ENCODE results near the gene DHRS7. TPM values are rescaled to one million over a fixed set of nuclear protein-coding genes. Genes with fewer than 3 reads are reported as not detected.

The DHRS7 gene
- polyA plus RNA-seq, 2 of the 4 experiments (the other 2 are of a cell fraction) = 75.4 to 97.5 TPM

GRCh38 chr14:60163693-60164092, 1.5 kb downstream of the DHRS7 start:
- ChIA-PET POLR2A (interaction anchor here (2.2 to 2.4 kb wide), 2 partner anchors 71 to 198 kb away, joined by 13 to 15 read pairs; partner anchors contain the start of gene PCNX4), CTCF (interaction anchor here (0.6 to 2.6 kb wide), 9 partner anchors 10 to 542 kb away, joined by 3 to 44 read pairs (median 5); no protein-coding TSS in a partner anchor)
- ATAC-seq (no peak), FAIRE-seq (no peak), DNase-seq (ENCODE audit: low read depth in 1 of 2, low spot score in 1 of 2) (no peak)
- Histone ChIP-seq H3K27ac (no peak overlapping the region), H3K4me1 (peaks cover 17% of the 10 kb centered on the region; the same call in 2 of the 3 replicates), H3K4me3 (peak overlapping the region; percentile 83; the same call in 1 of the 3 replicates), H3K4me2 (peak overlapping the region; percentile 70), H3K9me3 (no peaks in the 10 kb centered on the region)
- TF ChIP-seq HMGXB4 (CRISPR knock-in tag; IDR thresholded peaks at IDR 0.05; ENCODE audit: borderline replicate concordance) = no peak
- no peak for TF ChIP-seq TFCP2L1 (CRISPR knock-in tag; IDR thresholded peaks at IDR 0.05)
- no peak for TF ChIP-seq CTCF (IDR thresholded peaks at IDR 0.05)
- no peak for TF ChIP-seq SMC3 (IDR thresholded peaks at IDR 0.05)
- TF ChIP-seq CEBPB (IDR thresholded peaks at IDR 0.05) = no peak
- no peak for TF ChIP-seq FOXS1 (CRISPR knock-in tag; IDR thresholded peaks at IDR 0.05)
- TF ChIP-seq FOSB (CRISPR knock-in tag; IDR thresholded peaks at IDR 0.05) = no peak
- TF ChIP-seq HOXB13 (CRISPR knock-in tag; IDR thresholded peaks at IDR 0.05; ENCODE audit: low read depth) = no peak
- TF ChIP-seq CBX8 (IDR thresholded peaks at IDR 0.05) = no peak
- no peak for TF ChIP-seq ZNF302 (CRISPR knock-in tag; IDR thresholded peaks at IDR 0.05)
- no peak for TF ChIP-seq ELK1 (IDR thresholded peaks at IDR 0.05; ENCODE audit: low read depth, low read length)
- TF ChIP-seq SREBF2 (IDR thresholded peaks at IDR 0.05) = no peak
- no peak for TF ChIP-seq POLR2AphosphoS2 (conservative IDR thresholded peaks at IDR 0.05; ENCODE audit: low read length)
- no peak for TF ChIP-seq EP300 (IDR thresholded peaks at IDR 0.05)
- TF ChIP-seq RFX5 (IDR thresholded peaks at IDR 0.05) = no peak
- no peak for TF ChIP-seq KDM5A (IDR thresholded peaks at IDR 0.05)
- TF ChIP-seq NFE2L2 (conservative IDR thresholded peaks at IDR 0.05; ENCODE audit: low read length) = no peak
- TF ChIP-seq CBX2 (IDR thresholded peaks at IDR 0.05; ENCODE audit: borderline replicate concordance, low read depth) = no peak
- TF ChIP-seq NPAS2 (CRISPR knock-in tag; IDR thresholded peaks at IDR 0.05; ENCODE audit: borderline replicate concordance) = no peak
- 85% methylated on average over 6 of the region's 6 CpGs for WGBS (ENCODE audit: missing lambda C conversion rate)

GRCh38 chr14:60161196-60162107, 3.7 kb downstream of the DHRS7 start:
- peaks cover 17% of the 10 kb centered on the region; the same call in 2 of the 3 replicates for H3K4me1 ChIP-seq
- H3K27ac ChIP-seq = no peak overlapping the region
- no peak for ATAC-seq
- CTCF ChIA-PET = interaction anchor here (1.0 to 1.9 kb wide), 4 partner anchors 7 to 196 kb away, joined by 3 to 6 read pairs (median 4); no protein-coding TSS in a partner anchor
- WGBS (ENCODE audit: missing lambda C conversion rate) = 95% methylated on average over 2 of the region's 2 CpGs
- DNase-seq (ENCODE audit: low read depth in 1 of 2, low spot score in 1 of 2) = no peak
- POLR2A ChIA-PET = interaction anchor here (1.8 kb wide), 1 partner anchor 69 kb away, joined by 4 read pairs; the partner anchor contains the start of gene PCNX4
- no peaks in the 10 kb centered on the region for H3K9me3 ChIP-seq
- H3K4me3 ChIP-seq = no peak overlapping the region
- no peak for FAIRE-seq
- no peak overlapping the region for H3K4me2 ChIP-seq
- TF ChIP-seq MAX (IDR thresholded peaks at IDR 0.05) (no peak), FOXS1 (CRISPR knock-in tag; IDR thresholded peaks at IDR 0.05) (no peak), POLR2A (IDR thresholded peaks at IDR 0.05; ENCODE audit: low read length) (no peak), USF2 (IDR thresholded peaks at IDR 0.05) (no peak), CTCF (IDR thresholded peaks at IDR 0.05) (no peak), PBX3 (IDR thresholded peaks at IDR 0.05) (no peak), RAD21 (conservative IDR thresholded peaks at IDR 0.05 in 1 of 2, IDR thresholded peaks at IDR 0.05 in 1 of 2) (no peak), RNF2 (IDR thresholded peaks at IDR 0.05; ENCODE audit: borderline replicate concordance, low read depth) (no peak), CHD4 (IDR thresholded peaks at IDR 0.05; ENCODE audit: borderline replicate concordance) (no peak), RARB (CRISPR knock-in tag; IDR thresholded peaks at IDR 0.05) (no peak), KDM5A (IDR thresholded peaks at IDR 0.05) (no peak)

Measured in A549 (cell line).